HG03354 (cell line): ENCODE measurements around the gene SCAANT1.
A peak's percentile ranks its signal among the peaks of the same experiment; 100 is the strongest.

Experiments
- ATAC-seq: cut with Tn5 transposase; IDR thresholded peaks from one replicate; pipeline ENCODE4 v1.9.1; 2021; ENCODE audit warnings: mild to moderate bottlenecking; ENCODE audit not compliant: unreplicated experiment, poor library complexity, severe bottlenecking

Gene SCAANT1

DNA sequence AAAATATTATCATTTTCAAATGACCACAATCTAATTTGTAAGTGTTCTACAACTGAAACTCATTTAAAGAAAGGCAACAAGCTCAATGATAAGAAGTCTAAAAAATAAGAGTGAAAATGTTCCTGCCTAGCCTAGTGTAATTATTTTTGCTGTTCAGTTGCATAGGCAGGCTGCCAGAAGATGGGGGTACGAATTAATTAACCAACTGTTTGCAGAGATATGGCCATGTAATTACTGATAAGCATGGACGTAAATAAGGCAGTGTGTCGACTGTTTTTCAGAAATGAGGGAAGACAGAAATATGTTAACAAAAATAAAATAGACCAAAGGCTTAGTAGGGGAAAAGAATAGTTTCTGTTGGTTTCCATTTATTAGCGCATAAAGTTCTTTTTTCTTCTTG is 24.7 kb upstream of the SCAANT1 start:
- no peak for ATAC-seq

DNA sequence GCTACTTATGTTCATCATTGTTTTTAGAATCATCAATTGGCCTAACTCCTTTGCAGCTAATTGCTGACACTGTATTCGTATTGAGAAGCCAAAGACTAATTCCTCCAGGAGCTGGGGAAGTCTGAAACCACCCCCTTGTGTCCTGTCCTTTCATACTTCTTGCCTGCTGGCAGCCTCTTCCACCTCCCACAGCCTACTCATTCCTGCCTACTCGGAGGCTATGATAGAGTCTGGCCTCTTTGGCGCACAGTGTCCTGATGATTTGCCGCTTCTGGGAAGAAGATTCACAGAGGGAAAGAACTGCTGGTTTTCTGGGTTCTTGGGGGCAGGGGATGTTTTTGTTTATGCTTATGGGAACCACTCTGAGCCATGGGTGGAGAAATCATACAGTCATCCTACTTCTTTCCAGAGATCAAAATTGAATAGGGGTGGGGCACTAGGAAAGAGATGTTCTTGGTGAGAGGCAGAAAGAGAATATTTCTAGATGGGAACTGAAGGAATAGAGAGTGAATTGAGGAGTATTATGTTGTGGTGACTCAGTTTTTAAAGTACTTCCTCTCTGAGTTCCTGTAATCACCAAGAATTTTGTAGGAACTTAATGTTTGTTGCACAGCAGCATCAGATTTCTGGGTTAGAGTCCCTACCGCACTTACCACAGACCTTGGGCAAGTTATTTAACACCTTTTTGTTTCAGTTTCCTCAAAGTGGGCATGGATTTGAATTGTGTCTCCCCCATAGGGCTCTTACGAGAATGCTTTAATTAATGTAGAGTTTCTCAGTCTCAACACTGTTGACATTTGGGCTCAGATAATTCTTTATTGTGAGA is 22.1 kb upstream of the SCAANT1 start:
- no peak for ATAC-seq

DNA sequence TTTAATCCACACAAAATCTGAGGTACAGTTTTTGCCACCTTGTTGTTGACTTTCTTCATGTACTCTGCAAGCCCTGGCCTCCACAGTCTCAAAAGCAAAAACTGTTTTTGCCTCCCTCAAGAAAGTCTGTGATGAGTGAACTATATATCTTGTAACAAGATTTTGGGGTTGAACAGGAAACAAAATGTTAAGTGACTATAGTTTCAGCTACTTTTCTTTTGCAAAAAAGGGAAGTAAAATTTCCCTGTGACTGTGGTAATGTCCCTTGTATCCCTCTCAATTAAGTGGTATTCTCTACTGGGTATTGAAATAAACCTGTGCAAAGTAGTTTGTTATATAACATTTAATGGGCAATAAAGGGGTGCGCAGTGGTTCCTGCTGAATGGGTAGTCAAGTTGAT is 21.3 kb upstream of the SCAANT1 start:
- peak; percentile 65 for ATAC-seq

DNA sequence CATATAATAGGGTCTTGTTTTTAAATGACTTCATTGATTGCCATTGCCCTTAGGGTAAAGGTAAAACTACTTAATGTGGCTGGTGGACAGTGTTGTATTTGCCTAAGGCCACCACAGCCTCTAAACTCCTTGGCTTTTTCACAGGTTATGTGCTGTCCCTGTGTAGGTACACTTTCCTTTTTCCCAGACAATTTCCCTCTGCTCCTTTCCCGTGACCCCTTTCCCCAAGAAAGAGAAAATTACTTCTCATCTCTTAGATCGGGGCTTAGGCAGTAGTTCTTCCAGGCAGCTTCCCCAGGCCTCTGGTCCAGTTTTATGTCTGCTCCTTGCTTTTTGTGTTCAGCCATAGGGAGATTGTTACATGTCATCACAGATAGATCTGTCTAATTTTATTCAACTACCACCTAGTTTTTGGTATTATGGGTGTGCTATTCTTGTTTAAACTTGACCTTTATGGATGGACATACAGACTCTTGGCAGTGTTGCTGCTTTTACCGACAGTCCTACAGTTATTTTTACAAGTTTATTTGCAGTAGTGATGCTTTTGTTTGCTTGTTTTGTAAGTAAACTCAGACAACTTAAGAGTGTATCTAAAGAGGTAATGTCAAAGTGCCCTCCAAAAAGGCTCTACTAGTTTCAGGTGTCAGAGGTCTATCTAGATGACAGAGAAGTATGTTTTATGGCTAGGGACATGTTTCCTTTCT is 20.5 kb upstream of the SCAANT1 start:
- ATAC-seq, result no peak

DNA sequence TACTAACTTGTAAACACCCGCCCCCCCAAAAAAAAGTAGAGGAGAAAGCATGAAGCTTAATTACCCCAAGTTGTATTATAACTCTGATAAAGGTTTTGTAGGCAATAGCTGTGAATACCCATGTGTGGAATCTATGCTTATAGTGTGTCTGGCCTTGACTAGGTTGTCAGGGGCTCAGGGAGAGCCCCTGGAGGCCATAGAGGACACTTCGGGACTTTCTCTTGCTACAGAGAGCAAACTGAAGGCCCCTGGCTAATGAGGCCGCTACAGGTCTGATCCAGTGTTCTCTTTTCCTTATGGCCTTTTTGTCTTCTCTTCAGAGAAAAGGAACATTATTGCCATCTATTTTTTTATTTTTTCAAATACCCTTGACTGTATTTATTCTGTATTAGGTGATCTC is 19.1 kb upstream of the SCAANT1 start:
- no peak for ATAC-seq

DNA sequence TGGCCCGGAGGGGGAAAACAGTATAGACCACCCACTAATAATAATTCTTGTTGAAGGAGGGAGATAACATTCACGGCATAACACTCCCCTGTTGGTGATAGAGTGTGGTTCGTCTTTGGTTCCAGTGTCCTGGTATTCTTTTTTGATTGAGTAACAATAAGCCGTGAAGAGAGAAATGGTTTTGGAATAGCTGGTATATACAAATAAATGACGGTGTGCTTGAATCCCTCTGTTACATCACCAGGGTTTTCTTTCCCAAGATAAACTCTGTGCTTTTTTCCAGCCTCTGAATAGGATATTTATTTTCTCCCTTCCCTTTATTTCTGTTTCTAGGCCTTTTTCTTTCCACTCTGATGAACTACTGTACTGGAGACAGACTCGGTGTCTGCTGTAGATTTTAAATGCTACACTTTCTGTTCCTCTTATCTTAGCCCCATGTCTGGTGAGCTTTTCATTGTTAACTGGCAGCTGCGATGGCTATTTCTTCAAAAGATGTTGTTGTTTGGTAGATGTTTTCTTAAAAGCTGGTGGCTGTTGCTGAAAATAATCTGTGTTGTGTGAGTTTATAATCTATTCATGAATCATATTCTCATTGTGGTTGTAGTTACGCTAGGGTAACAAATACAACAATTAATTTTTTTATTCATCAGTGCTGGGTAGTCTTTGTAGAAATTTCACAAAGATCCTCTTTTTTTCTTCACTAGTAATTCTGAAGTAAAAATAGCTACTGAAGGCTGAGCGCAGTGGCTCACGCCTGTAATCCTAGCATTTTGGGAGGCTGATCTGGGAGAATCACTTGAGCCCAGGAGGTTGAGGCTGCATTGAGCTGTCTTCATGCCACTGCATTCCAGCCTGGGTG is 15.5 kb upstream of the SCAANT1 start:
- peak; percentile 83 for ATAC-seq

DNA sequence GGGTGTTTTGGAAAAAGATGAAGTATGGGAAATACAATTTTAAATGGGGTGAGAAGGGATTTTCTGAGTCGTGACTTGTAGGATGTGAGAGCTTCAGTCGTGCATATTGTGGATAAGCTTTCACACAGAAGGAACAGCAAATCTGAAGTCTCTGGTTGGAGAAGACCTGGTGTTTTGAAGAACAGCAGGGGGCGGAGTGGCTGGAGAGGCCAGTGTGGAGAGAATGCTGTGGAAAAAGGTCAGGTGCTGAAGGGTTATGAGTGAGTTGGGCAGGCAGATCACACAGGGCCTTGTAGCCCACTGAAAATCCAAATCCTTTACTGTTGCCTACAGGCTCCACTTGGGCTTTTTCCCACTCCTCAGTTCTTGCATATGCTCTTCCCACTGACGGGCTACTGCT is 14.1 kb upstream of the SCAANT1 start:
- no peak for ATAC-seq

DNA sequence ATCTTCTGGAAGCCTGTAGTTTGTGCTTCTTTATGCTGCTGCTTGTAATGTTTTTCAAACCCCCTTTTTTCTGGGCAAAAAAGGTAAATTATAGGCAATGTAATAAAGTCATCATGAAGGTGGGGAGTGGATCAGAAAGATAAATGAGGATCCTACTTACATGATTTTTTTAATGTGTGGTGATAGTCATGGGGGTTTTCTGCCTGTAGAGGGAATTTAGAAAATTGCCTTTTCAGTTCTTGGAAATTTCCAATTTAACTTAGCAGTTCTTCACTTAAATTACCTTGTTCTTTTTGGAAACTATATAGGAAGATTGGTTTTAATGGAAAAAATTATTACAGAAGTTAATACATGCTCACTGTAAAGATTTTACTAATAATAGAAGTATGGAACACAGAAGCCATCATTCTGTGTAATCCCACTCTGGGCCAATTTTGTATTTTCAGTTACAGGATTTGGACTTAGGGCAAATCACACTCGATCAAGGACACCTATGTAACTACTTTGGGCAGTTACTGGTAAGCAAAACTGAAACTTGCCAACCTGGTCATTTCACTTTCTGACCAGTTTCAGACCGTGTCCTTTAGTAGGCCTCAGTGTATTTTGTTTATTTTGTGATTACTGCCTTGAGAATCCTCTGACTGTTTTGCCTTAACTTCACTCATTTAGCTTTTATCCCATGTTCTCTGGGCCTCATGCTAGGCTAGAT is 10.5 kb upstream of the SCAANT1 start:
- ATAC-seq, result no peak

DNA sequence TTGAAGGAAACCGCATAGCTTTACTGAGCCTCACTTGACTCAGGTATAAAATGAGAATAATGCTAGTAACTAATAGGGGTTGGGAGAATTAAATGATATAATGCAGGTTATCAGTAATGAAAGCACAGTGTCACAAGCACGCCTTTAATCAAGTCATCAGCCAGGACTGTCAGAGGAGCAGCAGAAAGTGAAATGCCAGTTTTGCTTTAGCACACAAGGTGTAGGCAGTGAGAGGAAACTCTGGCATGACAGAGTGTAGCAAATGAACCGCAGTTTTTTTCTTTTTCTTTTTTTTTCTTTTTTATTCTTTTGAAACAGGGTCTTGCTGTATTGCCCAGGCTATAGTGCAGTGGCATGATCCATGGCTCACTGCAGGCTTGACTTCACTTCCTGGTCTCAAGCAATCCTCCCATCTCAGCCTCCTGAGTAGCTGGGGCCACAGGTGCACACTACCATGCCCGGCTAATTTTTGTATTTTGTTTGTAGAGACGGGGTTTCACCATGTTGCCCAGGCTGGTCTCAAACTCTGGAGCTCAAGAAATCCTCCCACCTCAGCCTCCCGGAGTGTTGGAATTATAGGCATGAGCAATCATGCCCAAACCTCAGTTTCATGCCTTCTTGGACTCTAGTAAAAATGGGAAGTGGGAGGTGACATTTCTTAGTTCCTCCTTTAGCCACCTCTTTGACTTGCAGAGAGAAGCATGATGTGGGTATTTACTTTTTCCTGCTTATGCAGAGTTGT is 9.7 kb upstream of the SCAANT1 start:
- peak; percentile 79 for ATAC-seq

DNA sequence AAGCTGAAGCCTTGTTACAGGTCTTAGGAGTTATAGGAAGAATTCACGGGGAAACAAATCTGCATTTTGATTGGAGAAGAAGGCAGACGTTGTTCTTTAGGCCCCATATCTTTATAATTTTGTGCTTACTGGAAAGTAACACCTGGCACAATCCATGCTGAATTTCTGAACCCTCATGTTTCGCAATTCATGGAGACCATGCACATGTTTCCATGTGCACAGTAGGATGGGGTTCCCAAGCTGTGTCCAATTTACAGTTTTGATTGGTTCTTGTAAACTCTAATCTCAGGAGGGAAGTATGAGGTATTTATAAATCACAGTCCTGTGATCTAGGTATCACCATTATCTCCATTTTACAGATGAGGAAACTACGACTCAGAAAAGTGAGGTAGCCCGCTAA is 7.8 kb upstream of the SCAANT1 start:
- no peak for ATAC-seq

DNA sequence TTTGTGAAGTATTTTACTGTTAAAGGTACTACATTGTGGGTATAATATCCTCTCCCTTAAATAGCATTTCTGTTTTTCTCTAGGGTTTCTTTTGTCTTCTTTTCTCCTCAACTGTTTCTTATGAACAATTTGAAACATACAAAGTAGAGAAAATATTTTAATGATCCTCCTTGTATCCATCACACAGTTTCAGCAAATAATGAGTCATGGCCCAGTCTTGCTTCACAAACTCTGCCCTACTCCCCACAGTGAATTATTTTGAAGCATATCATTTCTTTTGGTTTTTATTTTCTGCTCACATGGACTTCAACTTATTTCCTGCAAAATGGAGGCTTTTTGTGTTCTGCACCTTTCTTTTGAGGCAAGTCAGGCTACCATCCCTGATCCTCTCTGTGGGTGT is 6.1 kb upstream of the SCAANT1 start:
- ATAC-seq, result no peak

DNA sequence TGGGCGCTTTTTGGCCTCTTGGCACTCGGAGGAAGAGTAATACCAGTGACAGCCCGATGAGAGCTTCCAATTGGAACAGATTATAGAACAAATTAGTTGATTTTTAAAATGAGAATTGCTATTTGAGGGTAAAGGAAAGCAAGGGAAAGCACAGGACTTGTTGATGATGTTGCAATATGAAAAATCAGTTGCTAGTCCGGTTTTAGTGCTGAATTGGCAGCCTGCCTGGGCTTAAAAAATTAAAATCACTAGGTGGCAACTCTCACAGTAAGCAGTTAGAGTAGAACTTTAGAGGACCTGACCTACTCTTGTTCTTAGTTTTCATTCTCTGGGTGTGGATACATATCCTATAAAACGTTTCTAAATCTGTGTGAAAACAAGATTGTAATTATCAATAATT is 2.1 kb upstream of the SCAANT1 start:
- no peak for ATAC-seq

DNA sequence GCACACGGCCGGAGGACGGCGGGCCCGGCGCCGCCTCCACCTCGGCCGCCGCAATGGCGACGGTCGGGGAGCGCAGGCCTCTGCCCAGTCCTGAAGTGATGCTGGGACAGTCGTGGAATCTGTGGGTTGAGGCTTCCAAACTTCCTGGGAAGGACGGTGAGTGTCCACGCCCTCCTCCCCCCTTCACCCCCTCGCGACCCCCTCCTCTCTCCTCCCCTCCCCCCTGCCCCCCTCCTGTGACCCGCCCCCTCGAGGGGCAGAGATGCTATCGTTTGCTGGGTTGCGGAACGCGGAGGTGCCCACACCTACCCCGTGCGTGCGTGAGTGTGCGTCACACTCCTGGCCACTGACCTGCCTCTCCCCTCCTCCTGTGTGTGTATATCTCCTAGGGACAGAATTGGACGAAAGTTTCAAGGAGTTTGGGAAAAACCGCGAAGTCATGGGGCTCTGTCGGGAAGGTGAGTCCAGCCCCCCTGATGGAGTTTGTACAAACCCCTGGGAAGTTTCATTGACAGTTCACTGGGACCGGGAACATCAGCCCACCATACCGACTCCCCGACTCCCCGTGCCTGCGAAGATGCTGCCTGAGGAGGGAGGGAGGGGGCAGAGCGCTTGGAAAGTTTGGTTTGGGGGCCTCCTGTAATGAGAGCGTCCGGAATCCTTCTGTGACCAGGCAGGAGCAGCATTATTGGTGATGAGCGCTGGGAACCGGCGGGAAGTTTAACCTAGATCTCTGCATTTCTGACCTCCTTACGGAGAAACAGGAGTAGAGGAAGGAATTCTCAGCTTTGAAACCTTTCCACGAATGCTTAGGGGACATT is 795 bp upstream of the SCAANT1 start:
- peak; percentile 19 for ATAC-seq

DNA sequence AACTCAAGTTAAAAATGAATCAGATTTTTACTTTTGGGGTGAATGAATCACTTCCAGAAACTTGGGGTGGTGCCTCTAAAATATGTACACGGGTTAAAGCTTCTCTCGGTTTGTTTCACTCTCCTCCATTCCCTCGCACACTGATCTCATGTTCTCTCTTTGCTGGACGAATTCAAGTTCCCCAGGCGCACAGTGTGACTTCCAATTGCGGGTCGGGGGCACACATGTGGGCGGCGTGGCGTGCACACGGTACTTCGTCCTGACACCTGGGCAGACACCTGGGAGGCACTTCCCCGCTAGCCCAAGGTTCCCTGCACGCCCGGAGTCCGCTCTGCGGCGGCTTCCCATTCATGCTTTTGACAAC is 692 bp downstream of the SCAANT1 start:
- no peak for ATAC-seq

DNA sequence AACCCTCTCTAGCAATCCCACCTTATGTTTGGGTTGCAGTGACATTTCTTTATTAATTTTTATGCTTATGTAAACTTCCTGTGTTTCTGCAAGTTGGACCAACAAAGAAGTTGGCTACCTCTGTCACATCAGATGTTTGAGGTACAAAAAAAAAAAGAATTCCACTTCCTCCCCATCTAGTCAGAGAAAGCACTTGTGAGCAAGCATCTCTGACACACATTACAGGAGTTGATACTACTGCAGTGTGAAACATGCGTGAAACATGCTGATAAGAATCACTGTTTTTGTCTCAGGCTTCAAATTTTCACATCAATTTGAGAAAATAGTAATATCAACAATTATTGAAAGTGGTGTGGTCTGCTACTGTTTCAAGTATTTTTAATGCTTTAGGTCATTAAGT is 1.3 kb downstream of the SCAANT1 start:
- ATAC-seq, result no peak

DNA sequence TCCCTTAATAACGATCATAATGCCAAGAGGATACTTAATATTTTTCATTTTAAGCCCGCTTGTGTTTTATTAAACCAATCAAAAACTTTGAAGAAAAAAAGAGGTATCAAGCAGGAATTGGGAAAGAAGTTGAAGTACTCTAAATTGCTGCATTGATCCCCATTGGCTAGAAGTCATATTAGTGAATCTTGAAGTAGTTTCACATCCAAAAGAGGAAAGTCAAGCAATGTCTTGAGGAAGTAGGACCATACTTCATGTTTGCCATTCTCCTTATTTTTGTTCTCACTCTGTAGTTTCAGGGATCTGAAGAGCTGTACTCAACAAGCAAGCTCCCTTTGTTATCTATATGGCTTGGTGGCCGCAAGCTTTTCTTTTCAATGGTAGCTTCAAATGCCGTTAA is 2.2 kb downstream of the SCAANT1 start:
- ATAC-seq, result no peak

DNA sequence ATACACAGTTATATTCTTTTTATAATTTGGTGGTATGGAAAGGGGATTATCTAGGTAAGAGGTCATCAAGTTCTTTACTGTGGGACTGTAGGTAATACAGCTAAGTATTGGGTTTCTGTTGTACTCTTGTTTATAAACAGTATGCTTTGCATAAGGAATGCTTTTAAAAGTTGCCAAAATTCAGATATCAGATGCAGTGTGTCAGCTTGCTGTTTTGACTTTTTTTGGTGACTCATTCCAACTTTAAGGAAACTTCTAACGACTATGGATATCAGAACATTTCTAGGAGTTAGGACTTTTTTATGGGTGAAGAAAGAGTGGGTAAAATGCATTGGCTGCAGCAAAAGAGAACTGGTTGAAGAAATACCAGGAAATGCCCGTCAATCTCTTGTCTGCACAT is 2.8 kb downstream of the SCAANT1 start:
- ATAC-seq, result no peak

DNA sequence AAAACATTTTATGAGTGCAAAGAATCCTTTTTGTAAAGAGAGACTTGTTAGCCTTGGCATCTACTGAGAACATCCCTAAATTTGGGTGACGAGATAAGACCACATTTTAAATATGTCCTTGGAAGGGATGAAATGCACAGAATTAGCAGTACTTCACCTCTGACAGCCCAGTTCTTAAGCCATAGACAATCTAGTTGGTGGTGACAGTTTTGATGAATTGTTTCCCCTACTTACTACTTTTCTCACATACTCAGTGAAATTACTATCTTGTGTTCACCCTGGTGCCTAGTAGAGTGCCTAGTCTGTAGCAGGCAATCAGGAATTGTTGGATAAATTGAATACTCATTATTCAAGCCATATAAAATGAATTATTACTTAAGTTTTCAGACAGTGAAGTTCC is 3.4 kb downstream of the SCAANT1 start:
- ATAC-seq, result no peak
